Erythroblast (primary cell): ENCODE data around the gene CMTM7.

Experiments used
- GATA1 ChIP-seq: IDR thresholded peaks from 2 replicates; pipeline ENCODE4 v1.6.1; 2011; ENCODE audit warnings: low read depth, mild to moderate bottlenecking, control low read depth, low read length, moderate library complexity
- POLR2A ChIP-seq: IDR thresholded peaks from 2 replicates; pipeline ENCODE4 v1.6.1; 2011; ENCODE audit warnings: mild to moderate bottlenecking, low read length

- TF ChIP-seq POLR2A, result no peak
- no peak for TF ChIP-seq GATA1
Measured at GRCh38 chr3:32449691-32450090, 58.0 kb downstream of the CMTM7 start.
